C1 segment of cervical spinal cord (tissue), 14 donors: ENCODE data around the gene GIPC2.
"Not testable (repeated sequence)": the region's sequence is repeated elsewhere in the genome, so short reads cannot be mapped to it uniquely, and the experiment has no call there.

Experiments
- DNase-seq, 14 donors: peaks; one replicate each; lab custom pipeline; 2025; lab: John Stamatoyannopoulos, UW

The GIPC2 gene

GRCh38 chr1:78094639-78095038, 48.9 kb downstream of the GIPC2 start:
- no peak for DNase-seq

- no peak for DNase-seq
Measured at GRCh38 chr1:78095593-78095992, 49.8 kb downstream of the GIPC2 start.

GRCh38 chr1:78096017-78096416, 50.3 kb downstream of the GIPC2 start:
- no peak for DNase-seq

- peak in 3 of 14 donors; percentile 6 to 41 (median 21) for DNase-seq
Measured at GRCh38 chr1:78096976-78097375, 51.2 kb downstream of the GIPC2 start.

- no peak for DNase-seq
Measured at GRCh38 chr1:78101051-78101450, 55.3 kb downstream of the GIPC2 start.

- no peak for DNase-seq
Measured at GRCh38 chr1:78101514-78101913, 55.7 kb downstream of the GIPC2 start.

- DNase-seq, result no peak
Measured at GRCh38 chr1:78102082-78102481, 56.3 kb downstream of the GIPC2 start.

GRCh38 chr1:78102916-78103315, 57.1 kb downstream of the GIPC2 start:
- DNase-seq, result no peak

- DNase-seq, result no peak
Measured at GRCh38 chr1:78104322-78104721, 58.6 kb downstream of the GIPC2 start.

- DNase-seq, result not testable (repeated sequence)
Measured at GRCh38 chr1:78109659-78110058, 63.9 kb downstream of the GIPC2 start.

GRCh38 chr1:78113156-78113916, 67.6 kb downstream of the GIPC2 start:
- DNase-seq, result no peak

- DNase-seq, result peak in 8 of 14 donors; percentile 12 to 43 (median 38)
Measured at GRCh38 chr1:78114034-78114956, 68.5 kb downstream of the GIPC2 start.

- DNase-seq, result not testable (repeated sequence)
Measured at GRCh38 chr1:78120485-78120884, 74.7 kb downstream of the GIPC2 start.

GRCh38 chr1:78121710-78122109, 75.9 kb downstream of the GIPC2 start:
- DNase-seq, result no peak

GRCh38 chr1:78122389-78122788, 76.6 kb downstream of the GIPC2 start:
- no peak for DNase-seq

- no peak for DNase-seq
Measured at GRCh38 chr1:78126506-78126905, 80.7 kb downstream of the GIPC2 start.

GRCh38 chr1:78132174-78132947, 86.6 kb downstream of the GIPC2 start:
- DNase-seq, result no peak

- no peak for DNase-seq
Measured at GRCh38 chr1:78132948-78133322, 87.2 kb downstream of the GIPC2 start.

- DNase-seq, result no peak
Measured at GRCh38 chr1:78136680-78137079, 90.9 kb downstream of the GIPC2 start.

- no peak for DNase-seq
Measured at GRCh38 chr1:78141531-78142231, 95.9 kb downstream of the GIPC2 start.

GRCh38 chr1:78142736-78143135, 97.0 kb downstream of the GIPC2 start:
- no peak for DNase-seq
